AG09319 (cell line): ENCODE results near the gene BAZ1A.
A peak's percentile ranks its signal among the peaks of the same experiment; 100 is the strongest.

Source experiments
- DNase-seq: peaks from one replicate; pipeline ENCODE4 v3.0.0-alpha.2; 2010; ENCODE audit warnings: low read depth; ENCODE audit errors: extremely low read depth
- TF ChIP-seq, protein P1 (sequence below): IDR thresholded peaks from 2 replicates; pipeline ENCODE4 v1.5.1; 2011; ENCODE audit warnings: low read depth, mild to moderate bottlenecking, inconsistent platforms, low read length, moderate library complexity

The BAZ1A gene, protein sequence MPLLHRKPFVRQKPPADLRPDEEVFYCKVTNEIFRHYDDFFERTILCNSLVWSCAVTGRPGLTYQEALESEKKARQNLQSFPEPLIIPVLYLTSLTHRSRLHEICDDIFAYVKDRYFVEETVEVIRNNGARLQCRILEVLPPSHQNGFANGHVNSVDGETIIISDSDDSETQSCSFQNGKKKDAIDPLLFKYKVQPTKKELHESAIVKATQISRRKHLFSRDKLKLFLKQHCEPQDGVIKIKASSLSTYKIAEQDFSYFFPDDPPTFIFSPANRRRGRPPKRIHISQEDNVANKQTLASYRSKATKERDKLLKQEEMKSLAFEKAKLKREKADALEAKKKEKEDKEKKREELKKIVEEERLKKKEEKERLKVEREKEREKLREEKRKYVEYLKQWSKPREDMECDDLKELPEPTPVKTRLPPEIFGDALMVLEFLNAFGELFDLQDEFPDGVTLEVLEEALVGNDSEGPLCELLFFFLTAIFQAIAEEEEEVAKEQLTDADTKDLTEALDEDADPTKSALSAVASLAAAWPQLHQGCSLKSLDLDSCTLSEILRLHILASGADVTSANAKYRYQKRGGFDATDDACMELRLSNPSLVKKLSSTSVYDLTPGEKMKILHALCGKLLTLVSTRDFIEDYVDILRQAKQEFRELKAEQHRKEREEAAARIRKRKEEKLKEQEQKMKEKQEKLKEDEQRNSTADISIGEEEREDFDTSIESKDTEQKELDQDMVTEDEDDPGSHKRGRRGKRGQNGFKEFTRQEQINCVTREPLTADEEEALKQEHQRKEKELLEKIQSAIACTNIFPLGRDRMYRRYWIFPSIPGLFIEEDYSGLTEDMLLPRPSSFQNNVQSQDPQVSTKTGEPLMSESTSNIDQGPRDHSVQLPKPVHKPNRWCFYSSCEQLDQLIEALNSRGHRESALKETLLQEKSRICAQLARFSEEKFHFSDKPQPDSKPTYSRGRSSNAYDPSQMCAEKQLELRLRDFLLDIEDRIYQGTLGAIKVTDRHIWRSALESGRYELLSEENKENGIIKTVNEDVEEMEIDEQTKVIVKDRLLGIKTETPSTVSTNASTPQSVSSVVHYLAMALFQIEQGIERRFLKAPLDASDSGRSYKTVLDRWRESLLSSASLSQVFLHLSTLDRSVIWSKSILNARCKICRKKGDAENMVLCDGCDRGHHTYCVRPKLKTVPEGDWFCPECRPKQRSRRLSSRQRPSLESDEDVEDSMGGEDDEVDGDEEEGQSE (N-terminal part only)

DNA sequence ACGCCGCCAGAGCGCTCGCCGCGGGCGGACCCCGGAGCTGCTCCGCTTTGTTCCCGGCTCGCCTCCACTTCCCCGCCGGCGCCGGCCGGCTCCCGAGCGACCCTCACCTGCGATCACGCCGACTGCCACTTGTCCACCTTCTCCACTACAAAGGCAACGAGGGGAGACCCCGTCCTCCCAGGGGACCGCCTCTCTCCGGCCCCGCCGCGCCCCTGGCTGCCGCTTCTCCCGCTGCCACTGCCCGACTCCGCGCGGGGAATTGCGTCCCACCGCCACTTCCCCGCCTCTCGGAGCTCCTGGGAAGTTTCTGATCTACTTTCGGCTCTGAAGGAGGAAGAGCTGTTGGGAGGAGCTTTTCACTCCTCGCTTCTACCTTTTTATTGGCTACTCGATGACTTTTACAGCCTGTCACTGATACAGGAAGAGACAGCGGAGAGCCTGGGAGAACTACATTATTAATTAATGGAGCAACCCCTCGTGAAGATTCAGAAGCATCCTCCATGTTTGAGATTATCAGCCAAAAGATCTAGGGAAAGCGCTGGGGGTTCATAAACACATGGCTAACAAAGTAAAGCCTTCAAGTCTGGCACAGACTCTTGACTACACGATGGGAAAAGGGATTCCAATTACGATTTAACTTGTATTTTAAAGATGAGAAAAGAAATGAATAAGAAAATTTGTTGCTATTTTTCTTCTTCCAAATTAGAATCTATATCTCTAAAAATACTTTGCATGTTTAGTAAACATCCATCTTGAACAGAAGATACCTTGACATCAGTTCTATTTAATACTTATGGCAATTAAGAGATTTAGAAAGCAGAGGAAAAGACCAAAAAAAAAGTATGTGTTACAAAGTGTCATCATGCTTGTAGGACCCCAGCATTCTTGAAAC is at the start of gene BAZ1A:
BAZ1A (minus strand) TSS at position 330 of the 892 bp plus-strand sequence. CDS start 756 bp downstream, outside the sequence.
- TF ChIP-seq, protein P1, sequence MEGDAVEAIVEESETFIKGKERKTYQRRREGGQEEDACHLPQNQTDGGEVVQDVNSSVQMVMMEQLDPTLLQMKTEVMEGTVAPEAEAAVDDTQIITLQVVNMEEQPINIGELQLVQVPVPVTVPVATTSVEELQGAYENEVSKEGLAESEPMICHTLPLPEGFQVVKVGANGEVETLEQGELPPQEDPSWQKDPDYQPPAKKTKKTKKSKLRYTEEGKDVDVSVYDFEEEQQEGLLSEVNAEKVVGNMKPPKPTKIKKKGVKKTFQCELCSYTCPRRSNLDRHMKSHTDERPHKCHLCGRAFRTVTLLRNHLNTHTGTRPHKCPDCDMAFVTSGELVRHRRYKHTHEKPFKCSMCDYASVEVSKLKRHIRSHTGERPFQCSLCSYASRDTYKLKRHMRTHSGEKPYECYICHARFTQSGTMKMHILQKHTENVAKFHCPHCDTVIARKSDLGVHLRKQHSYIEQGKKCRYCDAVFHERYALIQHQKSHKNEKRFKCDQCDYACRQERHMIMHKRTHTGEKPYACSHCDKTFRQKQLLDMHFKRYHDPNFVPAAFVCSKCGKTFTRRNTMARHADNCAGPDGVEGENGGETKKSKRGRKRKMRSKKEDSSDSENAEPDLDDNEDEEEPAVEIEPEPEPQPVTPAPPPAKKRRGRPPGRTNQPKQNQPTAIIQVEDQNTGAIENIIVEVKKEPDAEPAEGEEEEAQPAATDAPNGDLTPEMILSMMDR: peak; percentile 2; the same call in 1 of the 2 replicates

DNA sequence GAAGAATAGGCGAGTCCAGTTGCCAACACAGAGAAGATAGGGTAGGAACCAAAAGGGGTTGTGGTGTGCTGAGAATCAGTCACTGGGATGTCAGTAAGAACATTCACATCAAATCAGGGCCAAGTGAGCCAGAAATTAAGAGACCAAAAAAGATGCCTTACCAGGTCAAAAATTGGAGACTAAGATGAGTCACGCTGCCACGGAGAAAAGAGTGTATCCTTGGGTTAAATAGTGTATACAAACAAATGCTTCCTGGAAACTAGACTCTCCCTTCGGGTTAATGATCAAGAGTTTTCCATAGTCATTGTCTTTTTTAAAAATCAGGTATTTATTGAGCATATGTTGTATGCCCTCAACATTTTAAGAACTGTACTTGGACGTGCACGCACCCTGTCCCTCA is 45.2 kb upstream of the BAZ1A start:
- no peak for DNase-seq
- TF ChIP-seq, protein P1: no peak

More for the DNA sequence above, at the start of gene BAZ1A:
- peak; percentile 63 for DNase-seq

DNA sequence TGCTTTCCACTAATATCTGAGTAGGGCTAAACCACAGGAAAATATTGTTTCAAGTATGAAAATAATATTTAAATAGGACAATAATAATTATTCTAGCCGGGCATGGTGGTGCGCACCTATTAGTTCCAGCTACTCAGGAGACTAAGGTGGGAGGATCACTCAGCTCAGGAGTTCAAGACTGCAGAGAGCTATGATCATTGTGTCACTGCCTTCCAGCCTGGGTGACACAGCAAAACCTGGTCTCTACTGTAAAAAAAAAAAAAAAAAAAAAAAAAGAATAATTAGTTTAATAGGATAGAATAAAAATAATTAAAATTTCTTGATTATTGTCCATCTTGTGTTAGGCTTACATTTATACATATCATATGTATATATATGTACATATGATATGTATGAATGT is 38.5 kb upstream of the BAZ1A start:
- TF ChIP-seq, protein P1: no peak

DNA sequence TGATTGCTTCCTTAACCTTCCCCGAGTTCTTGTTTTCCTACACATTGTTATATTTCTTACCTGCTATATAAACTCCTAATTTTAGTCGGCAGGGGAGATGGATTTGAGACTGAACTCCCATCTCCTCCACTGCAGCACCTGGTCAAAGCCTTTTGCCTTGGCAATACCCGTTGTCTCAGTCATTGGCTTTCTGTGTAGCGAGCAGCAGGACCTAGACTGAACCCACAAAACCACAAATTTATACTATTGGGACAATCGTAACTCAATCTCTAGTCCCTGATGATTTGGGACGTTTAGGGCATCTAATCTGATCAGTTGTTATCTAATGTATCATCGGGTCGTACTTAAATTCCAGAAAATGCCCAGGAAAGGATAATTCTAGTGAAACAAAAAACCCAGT is 37.8 kb upstream of the BAZ1A start:
- TF ChIP-seq, protein P1: no peak
- DNase-seq: no peak

More for the DNA sequence above, 38.5 kb upstream of the BAZ1A start:
- no peak for DNase-seq

DNA sequence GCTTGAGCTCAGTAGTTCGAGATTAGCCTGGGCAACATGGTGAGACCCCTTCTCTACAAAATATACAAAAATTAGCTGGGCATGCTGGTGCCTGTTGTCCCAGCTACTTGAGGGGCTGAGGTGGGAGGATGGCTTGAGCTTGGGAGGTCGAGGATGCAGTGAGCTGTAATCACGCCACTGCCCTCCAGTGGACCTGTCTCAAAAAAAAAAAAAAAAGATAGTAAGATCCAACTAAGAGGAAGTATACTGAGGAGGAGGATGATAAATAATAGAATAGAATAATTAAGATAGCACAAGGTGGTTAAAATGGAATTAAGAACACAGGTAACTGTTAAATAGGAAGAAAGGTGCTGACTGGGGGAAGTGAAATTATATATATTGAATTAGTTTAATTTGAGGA is 37.0 kb upstream of the BAZ1A start:
- no peak for DNase-seq
- TF ChIP-seq, protein P1: no peak
